SK-N-SH (cell line): ENCODE measurements around the gene EDARADD. TPM values are rescaled to one million over a fixed set of nuclear protein-coding genes. Genes with fewer than 3 reads are reported as not detected.

Experiments
- CTCF ChIA-PET: fragments of 300-600, 350-600 bp; formaldehyde crosslinking; extraction: SDS; loops from one replicate; lab custom pipeline; 2021; lab: Yijun Ruan, JAX
- POLR2A ChIA-PET: fragments of 350-600 bp; sonication (Branson Sonifier 250); formaldehyde crosslinking; extraction: SDS; loops from one replicate; lab custom pipeline; 2020; ENCODE audit warnings: antibody characterized with exemption, inconsistent platforms; lab: Yijun Ruan, JAX
- DNase-seq: peaks from one replicate; pipeline ENCODE4 v3.0.0; 2012
- H2AFZ ChIP-seq: fragments of 200-600 bp; sonication (generic); 2 replicates; pipeline ENCODE4 v1.8.1; 2016; ENCODE audit warnings: antibody characterized with exemption, mild to moderate bottlenecking, low read depth
- H3F3A ChIP-seq: fragments of 200-600 bp; sonication (generic); replicated peaks from 2 replicates; pipeline ENCODE3; 2016; ENCODE audit warnings: antibody characterized with exemption, mild to moderate bottlenecking; ENCODE audit not compliant: insufficient read depth
- H3K27ac ChIP-seq, 2 experiments: fragments of 200-500 bp in 1 of 2; fragments of 200-600 bp in 1 of 2; sonication (Bioruptor generic) in 1 of 2; sonication (generic), shearing (Covaris generic) in 1 of 2; 2 replicates each; pipeline versions ENCODE4 v1.5.1 to v1.6.1; 2014 to 2016; ENCODE audit warnings: low read depth in 2 of 2, inconsistent platforms in 1 of 2, low read length in 1 of 2, mild to moderate bottlenecking in 1 of 2, mixed read lengths in 1 of 2
- H3K27me3 ChIP-seq: fragments of 200-600 bp; sonication (generic), shearing (Covaris generic); 2 replicates; pipeline ENCODE4 v1.6.1; 2016; ENCODE audit warnings: mixed run types; ENCODE audit not compliant: insufficient read depth
- H3K36me3 ChIP-seq, 2 experiments: fragments of 200-500 bp in 1 of 2; fragments of 200-600 bp in 1 of 2; sonication (Bioruptor generic) in 1 of 2; sonication (generic) in 1 of 2; replicated peaks in 1 of 2; 2 replicates each; pipeline versions ENCODE3 to v1.5.1; 2014 to 2016; ENCODE audit warnings: low read length in 1 of 2, mild to moderate bottlenecking in 1 of 2; ENCODE audit not compliant: insufficient read depth in 2 of 2, control insufficient read depth in 1 of 2
- H3K4me1 ChIP-seq, 2 experiments: fragments of 200-500 bp in 1 of 2; fragments of 200-600 bp in 1 of 2; sonication (Bioruptor generic) in 1 of 2; sonication (generic), shearing (Covaris generic) in 1 of 2; 2 replicates each; pipeline versions ENCODE4 v1.5.1 to v1.6.1; 2014 to 2016; ENCODE audit warnings: low read depth in 1 of 2, low read length in 1 of 2, mixed run types in 1 of 2; ENCODE audit not compliant: insufficient read depth in 2 of 2, control insufficient read depth in 1 of 2
- H3K4me2 ChIP-seq: fragments of 200-600 bp; sonication (generic), shearing (Covaris generic); 2 replicates; pipeline ENCODE4 v1.6.1; 2017; ENCODE audit warnings: mixed run types
- H3K4me3 ChIP-seq, 2 experiments: fragments of 200-500 bp in 1 of 2; fragments of 200-600 bp in 1 of 2; sonication (Bioruptor generic) in 1 of 2; sonication (generic), shearing (Covaris generic) in 1 of 2; 2 replicates each; pipeline versions ENCODE4 v1.5.1 to v1.8.1; 2014 to 2016; ENCODE audit warnings: low read depth in 2 of 2, inconsistent platforms in 1 of 2, low read length in 1 of 2, mild to moderate bottlenecking in 1 of 2, mixed read lengths in 1 of 2, moderate library complexity in 1 of 2
- H3K79me2 ChIP-seq: fragments of 200-600 bp; sonication (generic); 2 replicates; pipeline ENCODE4 v1.8.1; 2017; ENCODE audit warnings: mild to moderate bottlenecking; ENCODE audit not compliant: insufficient read depth
- H3K9ac ChIP-seq: fragments of 200-600 bp; sonication (generic); 2 replicates; pipeline ENCODE4 v1.6.1; 2017; ENCODE audit warnings: mixed run types
- H3K9me2 ChIP-seq: fragments of 200-600 bp; sonication (generic); 2 replicates; pipeline ENCODE4 v1.6.1; 2017; ENCODE audit warnings: mixed run types
- H3K9me3 ChIP-seq: fragments of 200-600 bp; sonication (generic); 2 replicates; pipeline ENCODE4 v1.6.1; 2017; ENCODE audit warnings: mixed run types, mild to moderate bottlenecking, moderate library complexity
- H4K20me1 ChIP-seq: fragments of 200-600 bp; sonication (generic); 2 replicates; pipeline ENCODE4 v1.6.1; 2017; ENCODE audit warnings: mild to moderate bottlenecking, mixed run types; ENCODE audit not compliant: insufficient read depth
- CHD2 ChIP-seq: fragments of 150-350 bp; IDR thresholded peaks from 2 replicates; pipeline ENCODE4 v1.6.1; 2018; ENCODE audit warnings: low read length; ENCODE audit not compliant: partially characterized antibody
- EZH2phosphoT487 ChIP-seq: fragments of 200-600 bp; sonication (generic); IDR thresholded peaks from 2 replicates; pipeline ENCODE4 v1.6.1; 2017; ENCODE audit warnings: low read depth, mixed run types, mild to moderate bottlenecking, antibody characterized with exemption, moderate library complexity, borderline replicate concordance
- FOXM1 ChIP-seq: IDR thresholded peaks from 2 replicates; pipeline ENCODE4 v1.4.0; 2012; ENCODE audit warnings: low read depth, mild to moderate bottlenecking
- GABPA ChIP-seq: IDR thresholded peaks from 2 replicates; pipeline ENCODE4 v1.4.0; 2012; ENCODE audit warnings: low read depth, mild to moderate bottlenecking
- GATA2 ChIP-seq: sonication (generic); formaldehyde crosslinking; IDR thresholded peaks from 2 replicates; pipeline ENCODE4 v1.5.0; 2020; ENCODE audit warnings: mild to moderate bottlenecking, missing genetic modification reagents
- IRF3 ChIP-seq: fragments of 150-350 bp; IDR thresholded peaks from 2 replicates; pipeline ENCODE4 v1.6.1; 2016; ENCODE audit warnings: mild to moderate bottlenecking, low read depth, low read length
- JUND ChIP-seq: IDR thresholded peaks from 2 replicates; pipeline ENCODE4 v1.4.0; 2012
- MEF2A ChIP-seq: IDR thresholded peaks from 2 replicates; pipeline ENCODE4 v1.4.0; 2012; ENCODE audit warnings: low read depth, borderline replicate concordance
- MXI1 ChIP-seq: IDR thresholded peaks from 2 replicates; pipeline ENCODE4 v1.6.1; 2012; ENCODE audit warnings: mild to moderate bottlenecking, low read depth, low read length, improper control_type of control experiment
- RAD21 ChIP-seq: IDR thresholded peaks from 2 replicates; pipeline ENCODE4 v1.6.1; 2012; ENCODE audit warnings: mild to moderate bottlenecking, low read length
- RCOR1 ChIP-seq: fragments of 150-350 bp; IDR thresholded peaks from 2 replicates; pipeline ENCODE4 v1.6.1; 2017; ENCODE audit warnings: antibody characterized with exemption, low read length
- SIN3A ChIP-seq: IDR thresholded peaks from 2 replicates; pipeline ENCODE4 v1.6.1; 2012; ENCODE audit warnings: low read depth, mild to moderate bottlenecking, low read length, moderate library complexity, borderline replicate concordance
- TAF1 ChIP-seq: IDR thresholded peaks from 2 replicates; pipeline ENCODE4 v1.6.1; 2012; ENCODE audit warnings: low read depth, mild to moderate bottlenecking, low read length, moderate library complexity, borderline replicate concordance
- USF1 ChIP-seq: IDR thresholded peaks from 2 replicates; pipeline ENCODE4 v1.4.0; 2012; ENCODE audit warnings: low read depth, borderline replicate concordance
- YY1 ChIP-seq: IDR thresholded peaks from 2 replicates; pipeline ENCODE4 v1.4.0; 2012; ENCODE audit warnings: low read depth, mild to moderate bottlenecking
- WGBS: methylation state at CpG from one replicate; pipeline ENCODE4 v1.1.6; 2017; ENCODE audit warnings: low lambda C conversion rate; 5-methylcytosine and 5-hydroxymethylcytosine counted together
- polyA plus RNA-seq, 3 experiments: library from polyadenylated mRNA; depleted of rRNA; stranded (reverse); fragments of >200 nt; gene quantifications; 2 replicates each; pipeline ENCODE4 v1.2.3, GENCODE V29; 2012
- TF ChIP-seq, protein P1 (sequence below): fragments of 150-350 bp; IDR thresholded peaks from 2 replicates; pipeline ENCODE4 v1.6.1; 2017; ENCODE audit warnings: antibody characterized with exemption, low read length, low read depth, borderline replicate concordance
- TF ChIP-seq, protein P2 (sequence below): IDR thresholded peaks from 2 replicates; pipeline ENCODE4 v1.6.1; 2012; ENCODE audit warnings: mild to moderate bottlenecking, low read depth, low read length, moderate library complexity

EDARADD gene
- polyA plus RNA-seq, 1 of the 3 experiments (the other 2 are of a cell fraction), result not detected

DNA sequence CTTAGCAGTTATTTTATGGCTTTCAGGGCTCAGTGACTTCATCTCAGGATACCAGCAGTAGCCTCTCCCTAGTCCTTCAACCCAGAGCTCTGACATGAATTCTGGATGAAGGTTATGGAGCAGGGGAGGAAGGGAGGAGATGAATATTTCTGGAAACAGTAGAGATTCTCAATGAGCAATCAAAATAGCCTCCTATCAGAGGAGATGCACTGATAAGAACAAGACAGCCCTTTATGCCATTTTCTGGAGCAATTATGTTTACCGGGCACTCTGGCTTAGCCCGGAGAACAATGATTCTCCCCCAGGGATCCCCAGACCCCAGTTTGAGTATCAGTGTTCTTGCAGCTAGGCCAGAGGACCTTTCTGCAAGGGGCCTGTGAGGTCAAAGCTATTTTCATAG is 37.9 kb upstream of the EDARADD start:
- H3K4me1 ChIP-seq, result no peaks in the 10 kb centered on the region
- DNase-seq, result no peak
- 78% methylated on average over 2 of the region's 2 CpGs for WGBS
- no peak for TF ChIP-seq RCOR1
- no peak for TF ChIP-seq FOXM1
- TF ChIP-seq, protein P1, sequence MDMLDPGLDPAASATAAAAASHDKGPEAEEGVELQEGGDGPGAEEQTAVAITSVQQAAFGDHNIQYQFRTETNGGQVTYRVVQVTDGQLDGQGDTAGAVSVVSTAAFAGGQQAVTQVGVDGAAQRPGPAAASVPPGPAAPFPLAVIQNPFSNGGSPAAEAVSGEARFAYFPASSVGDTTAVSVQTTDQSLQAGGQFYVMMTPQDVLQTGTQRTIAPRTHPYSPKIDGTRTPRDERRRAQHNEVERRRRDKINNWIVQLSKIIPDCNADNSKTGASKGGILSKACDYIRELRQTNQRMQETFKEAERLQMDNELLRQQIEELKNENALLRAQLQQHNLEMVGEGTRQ, result no peak
- TF ChIP-seq GATA2 (CRISPR knock-in tag), result no peak
- no peak for TF ChIP-seq GABPA
- TF ChIP-seq MEF2A, result no peak
- no peak for TF ChIP-seq EZH2phosphoT487
- TF ChIP-seq, protein P2, sequence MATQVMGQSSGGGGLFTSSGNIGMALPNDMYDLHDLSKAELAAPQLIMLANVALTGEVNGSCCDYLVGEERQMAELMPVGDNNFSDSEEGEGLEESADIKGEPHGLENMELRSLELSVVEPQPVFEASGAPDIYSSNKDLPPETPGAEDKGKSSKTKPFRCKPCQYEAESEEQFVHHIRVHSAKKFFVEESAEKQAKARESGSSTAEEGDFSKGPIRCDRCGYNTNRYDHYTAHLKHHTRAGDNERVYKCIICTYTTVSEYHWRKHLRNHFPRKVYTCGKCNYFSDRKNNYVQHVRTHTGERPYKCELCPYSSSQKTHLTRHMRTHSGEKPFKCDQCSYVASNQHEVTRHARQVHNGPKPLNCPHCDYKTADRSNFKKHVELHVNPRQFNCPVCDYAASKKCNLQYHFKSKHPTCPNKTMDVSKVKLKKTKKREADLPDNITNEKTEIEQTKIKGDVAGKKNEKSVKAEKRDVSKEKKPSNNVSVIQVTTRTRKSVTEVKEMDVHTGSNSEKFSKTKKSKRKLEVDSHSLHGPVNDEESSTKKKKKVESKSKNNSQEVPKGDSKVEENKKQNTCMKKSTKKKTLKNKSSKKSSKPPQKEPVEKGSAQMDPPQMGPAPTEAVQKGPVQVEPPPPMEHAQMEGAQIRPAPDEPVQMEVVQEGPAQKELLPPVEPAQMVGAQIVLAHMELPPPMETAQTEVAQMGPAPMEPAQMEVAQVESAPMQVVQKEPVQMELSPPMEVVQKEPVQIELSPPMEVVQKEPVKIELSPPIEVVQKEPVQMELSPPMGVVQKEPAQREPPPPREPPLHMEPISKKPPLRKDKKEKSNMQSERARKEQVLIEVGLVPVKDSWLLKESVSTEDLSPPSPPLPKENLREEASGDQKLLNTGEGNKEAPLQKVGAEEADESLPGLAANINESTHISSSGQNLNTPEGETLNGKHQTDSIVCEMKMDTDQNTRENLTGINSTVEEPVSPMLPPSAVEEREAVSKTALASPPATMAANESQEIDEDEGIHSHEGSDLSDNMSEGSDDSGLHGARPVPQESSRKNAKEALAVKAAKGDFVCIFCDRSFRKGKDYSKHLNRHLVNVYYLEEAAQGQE, result no peak
- TF ChIP-seq CHD2, result no peak
- TF ChIP-seq IRF3, result no peak
- no peak for TF ChIP-seq YY1
- no peak overlapping the region for H3K4me2 ChIP-seq
- no peaks in the 10 kb centered on the region for H3F3A ChIP-seq
- no peaks in the 10 kb centered on the region for H4K20me1 ChIP-seq
- no peaks in the 10 kb centered on the region for H3K36me3 ChIP-seq
- CTCF ChIA-PET, result no interaction called here
- no peaks in the 10 kb centered on the region for H3K9me3 ChIP-seq
- no peak overlapping the region for H3K4me3 ChIP-seq
- POLR2A ChIA-PET, result no interaction called here
- no peak overlapping the region for H2AFZ ChIP-seq
- no peaks in the 10 kb centered on the region for H3K9me2 ChIP-seq
- H3K27me3 ChIP-seq, result no peaks in the 10 kb centered on the region
- H3K27ac ChIP-seq, result no peak overlapping the region
- no peak overlapping the region for H3K9ac ChIP-seq
- H3K79me2 ChIP-seq, result no peaks in the 10 kb centered on the region

- Histone ChIP-seq H3K27me3 (no peaks in the 10 kb centered on the region), H3K9ac (no peak overlapping the region), H3K27ac (no peak overlapping the region), H3K9me2 (no peaks in the 10 kb centered on the region), H3K4me3 (no peak overlapping the region), H3K4me2 (no peak overlapping the region), H3K36me3 (no peaks in the 10 kb centered on the region), H3K9me3 (no peaks in the 10 kb centered on the region), H3K79me2 (no peaks in the 10 kb centered on the region), H3F3A (no peaks in the 10 kb centered on the region), H3K4me1 (no peaks in the 10 kb centered on the region), H4K20me1 (no peaks in the 10 kb centered on the region), H2AFZ (no peak overlapping the region)
- no peak for DNase-seq
- 55% methylated on average over 7 of the region's 7 CpGs for WGBS
- ChIA-PET CTCF (no interaction called here), POLR2A (no interaction called here)
- TF ChIP-seq TAF1 (no peak), YY1 (no peak), IRF3 (no peak), SIN3A (no peak), RAD21 (no peak), JUND (no peak), GATA2 (CRISPR knock-in tag) (no peak), MXI1 (no peak), CHD2 (no peak), USF1 (no peak)
These were observed 32.0 kb upstream of the EDARADD start for GRCh38 chr1:236361909-236362590.
